Esophagus squamous epithelium (tissue), 4 donors: ENCODE results near the gene FNBP1.

Experiments used
- POLR2A ChIP-seq, 4 donors: fragments of 450-650 bp; IDR thresholded peaks; one replicate each; pipeline ENCODE4 v1.6.1; 2017; ENCODE audit warnings: antibody characterized with exemption in 4 of 4, mild to moderate bottlenecking in 4 of 4, moderate library complexity in 3 of 4
- TF ChIP-seq, protein P1 (sequence below), 6 experiments: fragments of 450-650 bp in 4 of 6; fragments of 200-600 bp in 2 of 6; sonication (generic) in 2 of 6; IDR thresholded peaks; one replicate each; pipeline ENCODE4 v1.5.1; 2016 to 2019; ENCODE audit warnings: antibody characterized with exemption in 6 of 6, mild to moderate bottlenecking in 4 of 6, moderate library complexity in 4 of 6

DNA sequence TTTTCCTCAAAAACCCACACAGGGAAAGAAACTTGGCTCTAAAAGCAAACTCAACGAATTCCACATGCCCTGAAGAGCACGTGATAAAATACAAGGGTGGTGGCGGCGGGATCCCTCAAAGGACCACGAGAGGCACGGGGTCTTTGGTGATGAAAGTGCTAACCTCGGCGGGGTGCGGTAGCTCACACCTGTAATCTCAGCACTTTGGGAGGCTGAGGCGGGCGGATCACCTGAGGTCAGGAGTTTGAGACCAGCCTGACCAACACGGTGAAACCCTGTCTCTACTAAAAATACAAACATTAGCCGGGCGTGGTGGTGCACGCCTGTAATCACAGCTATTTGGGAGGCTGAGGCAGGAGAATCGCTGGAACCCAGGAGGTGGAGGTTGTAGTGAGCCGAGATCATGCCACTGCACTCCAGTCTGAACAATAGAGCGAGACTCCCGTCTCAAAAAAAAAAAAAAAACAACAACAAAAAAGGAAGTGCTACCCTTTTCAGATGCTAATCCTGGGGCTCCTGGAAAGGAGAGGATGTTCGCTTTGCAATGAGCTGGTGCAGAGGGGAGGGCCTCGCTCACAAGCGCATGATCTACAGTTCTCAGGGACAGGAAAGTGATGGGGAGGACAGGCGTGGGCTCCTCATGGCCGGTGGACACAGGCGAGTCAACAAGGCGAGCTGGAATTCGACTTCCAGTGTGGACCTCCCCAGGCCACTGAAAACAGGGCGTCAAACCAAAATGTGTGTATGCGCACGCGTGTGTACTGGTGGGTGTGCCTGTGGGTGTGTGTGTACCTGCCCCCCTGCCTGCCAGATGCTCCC is 153.7 kb downstream of the FNBP1 start:
- TF ChIP-seq POLR2A (IDR thresholded peaks at IDR 0.05) = no peak
- TF ChIP-seq, protein P1, sequence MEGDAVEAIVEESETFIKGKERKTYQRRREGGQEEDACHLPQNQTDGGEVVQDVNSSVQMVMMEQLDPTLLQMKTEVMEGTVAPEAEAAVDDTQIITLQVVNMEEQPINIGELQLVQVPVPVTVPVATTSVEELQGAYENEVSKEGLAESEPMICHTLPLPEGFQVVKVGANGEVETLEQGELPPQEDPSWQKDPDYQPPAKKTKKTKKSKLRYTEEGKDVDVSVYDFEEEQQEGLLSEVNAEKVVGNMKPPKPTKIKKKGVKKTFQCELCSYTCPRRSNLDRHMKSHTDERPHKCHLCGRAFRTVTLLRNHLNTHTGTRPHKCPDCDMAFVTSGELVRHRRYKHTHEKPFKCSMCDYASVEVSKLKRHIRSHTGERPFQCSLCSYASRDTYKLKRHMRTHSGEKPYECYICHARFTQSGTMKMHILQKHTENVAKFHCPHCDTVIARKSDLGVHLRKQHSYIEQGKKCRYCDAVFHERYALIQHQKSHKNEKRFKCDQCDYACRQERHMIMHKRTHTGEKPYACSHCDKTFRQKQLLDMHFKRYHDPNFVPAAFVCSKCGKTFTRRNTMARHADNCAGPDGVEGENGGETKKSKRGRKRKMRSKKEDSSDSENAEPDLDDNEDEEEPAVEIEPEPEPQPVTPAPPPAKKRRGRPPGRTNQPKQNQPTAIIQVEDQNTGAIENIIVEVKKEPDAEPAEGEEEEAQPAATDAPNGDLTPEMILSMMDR (IDR thresholded peaks at IDR 0.05) = no peak
